HG03066 (cell line): ENCODE data around the gene WDR74.
A peak's percentile ranks its signal among the peaks of the same experiment; 100 is the strongest.
"Not testable (repeated sequence)": the region's sequence is repeated elsewhere in the genome, so short reads cannot be mapped to it uniquely, and the experiment has no call there.

Experiments
- ATAC-seq: cut with Tn5 transposase; IDR thresholded peaks from one replicate; pipeline ENCODE4 v1.9.1; 2021; ENCODE audit warnings: low read depth; ENCODE audit not compliant: unreplicated experiment

The WDR74 gene

GRCh38 chr11:62842171-62842741 is 2.9 kb upstream of the WDR74 start:
- ATAC-seq, result no peak

- peak; percentile 49 for ATAC-seq
Measured at GRCh38 chr11:62841361-62842170, 2.2 kb upstream of the WDR74 start.

DNA sequence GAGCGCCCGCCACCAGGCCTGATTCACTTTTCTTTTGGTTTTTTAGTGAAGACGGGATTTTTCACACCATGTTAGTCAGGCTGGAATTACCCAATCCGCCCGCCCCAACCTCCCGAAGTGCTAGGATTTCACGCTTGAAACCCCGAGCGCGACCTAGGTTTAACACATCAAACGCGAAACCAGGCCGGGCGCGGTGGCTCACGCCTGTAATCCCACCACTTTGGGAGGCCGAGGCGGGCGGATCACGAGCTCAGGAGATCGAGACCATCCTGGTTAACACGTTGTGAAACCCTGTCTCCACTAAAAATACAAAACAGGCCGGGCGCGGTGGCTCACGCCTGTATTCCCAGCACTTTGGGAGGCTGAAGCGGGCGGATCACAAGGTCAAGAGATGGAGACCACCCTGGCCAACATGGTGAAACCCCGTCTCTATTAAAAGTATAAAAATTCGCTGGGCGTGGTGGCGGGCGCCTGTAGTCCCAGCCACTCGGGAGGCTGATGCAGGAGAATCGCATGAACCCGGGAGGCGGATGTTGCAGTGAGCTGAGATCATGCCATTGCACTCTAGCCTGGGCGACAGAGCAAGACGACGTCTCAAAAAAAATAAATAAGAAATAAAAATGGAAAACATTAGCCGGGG is 1.5 kb upstream of the WDR74 start:
- ATAC-seq, result not testable (repeated sequence)

DNA sequence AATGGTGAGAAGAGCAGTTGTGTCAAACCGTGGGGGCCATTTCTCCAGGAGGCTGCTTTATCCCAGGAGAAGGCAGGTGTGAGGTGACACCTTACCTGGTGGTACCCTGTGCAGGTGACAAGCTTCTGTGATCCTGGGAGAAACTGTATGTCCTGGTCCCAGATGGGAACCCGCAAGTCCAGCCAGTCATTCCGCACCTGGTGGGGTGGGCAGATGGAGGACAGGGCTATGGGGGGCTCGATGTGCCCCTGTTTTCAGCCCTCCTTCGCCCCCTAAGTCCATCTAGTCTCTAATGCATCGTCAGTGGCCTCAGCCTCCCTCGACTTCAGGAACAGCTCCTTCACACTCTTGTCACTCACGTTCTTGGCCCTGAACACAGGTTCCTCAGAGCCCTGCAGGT is 4.1 kb downstream of the WDR74 start:
- ATAC-seq, result no peak

GRCh38 chr11:62832336-62833234 is 6.8 kb downstream of the WDR74 start, which contains the start of gene TEX54:
TSS of gene TEX54 (minus strand) at chr11:62832841.
- peak; percentile 8 for ATAC-seq

DNA sequence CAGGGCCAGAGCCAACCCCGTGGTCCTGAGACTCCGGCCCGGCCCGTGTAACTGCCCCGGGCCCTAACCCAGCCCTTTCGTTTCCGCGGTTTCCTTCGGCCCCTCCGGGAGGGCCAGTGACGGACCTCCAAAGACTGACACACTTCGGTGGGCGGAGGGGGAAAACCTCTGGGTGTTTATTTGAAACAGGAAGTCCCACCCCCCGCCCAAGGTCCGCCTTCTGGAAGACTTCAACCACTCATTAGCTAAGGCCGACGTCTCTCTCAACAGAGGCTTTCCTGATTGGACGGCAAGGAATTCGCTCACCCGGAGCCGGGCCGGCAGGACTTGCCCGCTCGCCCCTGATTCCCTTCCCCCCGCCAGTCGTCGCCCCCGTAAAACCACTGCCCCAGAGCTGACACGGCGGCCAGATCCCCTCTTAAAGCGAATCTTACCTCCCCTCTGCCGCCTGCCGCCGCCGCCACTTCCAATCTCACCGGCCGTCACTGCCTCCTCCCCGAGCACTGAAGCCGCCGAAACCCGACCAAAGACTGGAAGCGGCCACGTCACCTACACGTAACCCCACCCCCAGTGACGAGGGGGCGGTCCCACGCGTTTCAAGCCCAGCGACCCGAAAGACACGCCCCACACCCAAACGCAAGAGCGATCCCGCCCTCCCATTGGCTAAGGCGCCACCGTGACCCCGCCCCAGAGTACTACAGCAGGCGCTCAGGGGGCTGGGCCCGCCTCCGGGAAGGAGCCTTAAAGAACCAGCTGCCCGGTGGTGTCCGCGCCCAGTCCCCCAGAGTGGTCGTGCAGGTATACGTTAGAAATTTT is 7.7 kb downstream of the WDR74 start, which contains the start of gene STX5:
TSS of gene STX5 (minus strand) at position 532 of the 816 bp plus-strand sequence. CDS start 808 bp downstream, outside the sequence.
- peak; percentile 80 for ATAC-seq

DNA sequence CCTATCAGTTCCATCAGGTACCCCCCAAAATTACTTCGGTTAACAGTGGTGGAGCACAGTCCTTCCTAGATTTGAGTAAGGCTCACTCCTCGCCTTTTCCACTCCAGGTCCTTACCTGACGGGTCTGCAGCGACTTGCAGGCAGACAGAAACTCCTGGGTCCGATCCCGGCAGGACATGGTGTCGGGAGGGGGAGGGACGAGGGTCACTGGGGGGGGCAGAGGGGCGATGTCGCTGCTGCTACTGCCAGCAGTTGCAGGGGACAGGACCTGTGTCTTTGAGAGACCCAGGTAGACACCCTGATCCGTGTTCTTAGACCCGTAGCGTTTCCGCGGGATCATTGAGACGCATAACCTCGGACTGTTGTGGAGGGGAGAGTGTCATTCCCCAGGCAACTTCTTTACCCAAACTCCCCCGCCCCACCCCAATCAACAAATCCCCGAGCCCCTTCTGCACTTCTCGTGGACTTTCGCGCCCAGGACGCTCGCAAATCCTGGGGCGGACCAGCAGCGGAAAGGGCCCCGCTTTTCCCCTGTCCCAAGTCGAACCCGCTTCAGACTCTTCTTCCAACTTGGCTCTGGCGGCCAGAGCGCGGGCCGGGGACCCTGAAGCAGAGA is 8.4 kb downstream of the WDR74 start:
- ATAC-seq, result no peak

DNA sequence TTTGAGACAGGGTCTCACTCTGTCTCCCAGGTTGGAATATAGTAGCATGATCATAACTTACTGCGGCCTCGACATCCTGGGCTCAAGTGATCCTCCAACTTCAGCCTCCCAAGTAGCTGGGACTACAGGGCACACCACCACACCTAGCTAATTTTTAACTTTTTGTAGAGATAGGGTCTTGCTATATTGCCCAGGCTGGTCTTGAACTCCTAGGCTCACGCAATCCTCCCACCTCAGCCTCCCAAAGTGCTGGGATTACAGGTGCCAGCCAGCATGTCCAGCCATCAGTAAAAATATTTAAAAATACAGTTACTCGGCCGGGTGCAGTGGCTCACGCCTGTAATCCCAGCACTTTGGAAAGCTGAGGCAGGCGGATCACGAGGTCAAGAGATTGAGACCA is 11.3 kb downstream of the WDR74 start:
- not testable (repeated sequence) for ATAC-seq

DNA sequence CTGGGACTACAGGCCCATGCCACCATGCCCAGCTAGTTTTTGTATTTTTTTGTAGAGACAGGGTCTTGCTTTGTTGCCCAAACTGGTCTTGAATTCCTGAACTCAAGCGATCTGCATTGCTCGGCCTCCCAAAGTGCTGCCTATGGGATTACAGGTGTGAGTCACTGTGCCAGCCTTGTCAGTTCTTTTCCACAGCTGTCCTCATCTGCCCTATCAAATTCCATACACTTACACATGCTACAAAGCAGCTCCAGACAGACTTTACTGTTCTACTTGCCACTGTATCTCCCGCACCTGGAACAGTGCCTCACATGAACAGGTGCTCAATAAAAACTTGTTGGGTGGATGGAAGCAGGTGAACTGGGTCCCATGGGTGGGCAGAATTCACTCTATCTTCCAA is 15.7 kb downstream of the WDR74 start:
- ATAC-seq, result no peak

DNA sequence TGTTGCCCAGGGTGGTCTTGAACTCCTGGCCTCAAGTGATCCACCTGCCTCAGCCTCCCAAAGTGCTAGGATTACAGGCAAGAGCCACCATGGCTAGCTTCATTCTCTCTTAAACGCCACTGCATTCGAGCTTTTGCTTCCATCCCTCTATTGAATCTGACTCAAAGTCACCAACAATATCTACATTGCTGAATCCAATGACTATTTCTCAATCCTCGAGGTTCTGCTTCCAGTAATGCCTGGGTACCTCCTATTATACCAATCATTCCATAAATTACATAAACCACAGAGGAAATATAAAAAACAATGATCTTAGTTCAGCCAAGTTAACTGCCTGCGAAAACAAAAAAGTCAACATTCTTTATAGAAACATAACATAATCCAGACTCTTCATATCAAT is 22.3 kb downstream of the WDR74 start:
- no peak for ATAC-seq

- no peak for ATAC-seq
Measured at GRCh38 chr11:62816557-62816956, 22.8 kb downstream of the WDR74 start.

DNA sequence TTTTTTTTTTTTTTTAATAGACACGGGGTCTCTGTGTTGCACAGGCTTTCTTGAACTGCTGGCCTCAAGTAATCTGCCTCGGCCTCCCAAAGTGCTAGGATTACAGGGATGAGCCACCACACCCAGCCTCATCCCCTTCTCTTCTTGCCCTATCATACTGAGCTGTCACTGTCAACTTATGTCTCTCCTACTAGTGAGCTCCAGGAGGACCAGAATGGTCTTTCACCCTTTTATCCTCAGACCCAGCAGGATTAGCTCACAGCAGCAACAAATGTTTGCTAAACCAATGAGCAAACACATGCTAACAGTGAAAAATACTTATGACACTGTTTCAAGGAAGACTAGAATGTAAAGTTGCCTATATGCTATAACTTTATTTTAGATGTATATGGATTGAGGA is 27.7 kb downstream of the WDR74 start:
- no peak for ATAC-seq

DNA sequence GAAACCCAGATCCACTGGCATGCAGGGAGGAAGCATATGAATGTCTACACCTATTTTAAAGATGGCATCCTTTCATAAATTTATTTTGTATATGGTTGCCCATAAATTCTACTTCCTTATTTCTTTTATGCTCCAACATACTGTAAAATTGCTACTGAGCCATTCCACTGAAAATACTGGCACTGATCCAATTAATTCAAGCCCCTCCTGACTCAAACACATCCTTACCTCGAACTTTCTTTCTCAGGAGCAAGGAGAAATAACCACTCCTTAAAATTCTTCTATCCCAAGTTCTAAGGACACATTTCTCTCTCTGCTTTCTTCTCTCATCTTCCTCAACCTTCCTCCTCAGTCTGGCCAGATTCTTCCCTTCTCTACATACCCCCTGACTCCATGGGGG is 28.6 kb downstream of the WDR74 start:
- no peak for ATAC-seq

DNA sequence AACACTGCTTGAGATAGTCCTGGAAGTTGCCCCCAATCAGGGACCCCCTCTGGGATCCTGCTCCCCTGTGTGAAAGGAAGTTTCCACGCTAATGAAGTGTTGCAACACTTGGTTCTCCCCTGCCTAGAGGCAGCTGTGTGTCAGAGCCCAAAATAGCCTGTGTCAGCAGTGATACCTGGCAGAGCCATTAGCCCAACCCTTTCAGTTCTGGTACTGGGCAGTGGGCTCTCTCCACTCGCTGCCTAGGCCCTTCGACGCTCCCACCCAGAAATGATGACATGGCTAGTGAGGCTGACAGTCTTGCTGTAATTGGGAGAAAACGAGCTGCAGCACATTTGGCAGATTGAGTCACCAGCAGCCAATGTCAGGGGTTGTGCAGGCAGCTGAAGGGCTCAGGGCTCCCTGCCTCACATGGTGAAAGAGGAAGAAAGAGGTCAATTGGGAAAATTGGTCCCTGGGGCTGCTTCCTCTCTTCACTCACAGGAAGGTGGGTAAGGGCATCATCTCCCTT is 32.7 kb downstream of the WDR74 start:
- ATAC-seq, result no peak

DNA sequence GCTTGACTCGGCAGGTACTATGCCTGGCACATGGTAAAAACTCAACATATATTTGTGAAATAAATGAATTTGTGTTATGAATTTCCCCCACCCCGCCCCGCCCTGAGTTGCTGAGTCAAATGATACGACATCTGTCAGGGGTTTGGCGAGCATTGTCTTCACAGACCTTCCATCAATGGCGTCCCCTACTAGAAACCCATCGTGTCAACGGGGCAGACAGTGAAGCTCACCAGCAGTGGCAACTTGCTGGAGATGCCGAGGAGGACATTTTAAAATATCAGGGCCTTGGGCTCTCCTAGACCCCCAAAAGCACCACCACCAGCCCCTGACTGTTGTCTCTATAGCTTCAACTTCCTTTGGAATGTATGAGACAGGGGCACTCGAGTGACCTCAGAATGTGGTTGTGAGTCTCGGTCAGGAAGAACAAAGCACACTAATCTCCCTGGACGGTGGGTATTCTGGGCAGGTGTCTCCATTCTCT is 33.4 kb downstream of the WDR74 start:
- ATAC-seq, result no peak

DNA sequence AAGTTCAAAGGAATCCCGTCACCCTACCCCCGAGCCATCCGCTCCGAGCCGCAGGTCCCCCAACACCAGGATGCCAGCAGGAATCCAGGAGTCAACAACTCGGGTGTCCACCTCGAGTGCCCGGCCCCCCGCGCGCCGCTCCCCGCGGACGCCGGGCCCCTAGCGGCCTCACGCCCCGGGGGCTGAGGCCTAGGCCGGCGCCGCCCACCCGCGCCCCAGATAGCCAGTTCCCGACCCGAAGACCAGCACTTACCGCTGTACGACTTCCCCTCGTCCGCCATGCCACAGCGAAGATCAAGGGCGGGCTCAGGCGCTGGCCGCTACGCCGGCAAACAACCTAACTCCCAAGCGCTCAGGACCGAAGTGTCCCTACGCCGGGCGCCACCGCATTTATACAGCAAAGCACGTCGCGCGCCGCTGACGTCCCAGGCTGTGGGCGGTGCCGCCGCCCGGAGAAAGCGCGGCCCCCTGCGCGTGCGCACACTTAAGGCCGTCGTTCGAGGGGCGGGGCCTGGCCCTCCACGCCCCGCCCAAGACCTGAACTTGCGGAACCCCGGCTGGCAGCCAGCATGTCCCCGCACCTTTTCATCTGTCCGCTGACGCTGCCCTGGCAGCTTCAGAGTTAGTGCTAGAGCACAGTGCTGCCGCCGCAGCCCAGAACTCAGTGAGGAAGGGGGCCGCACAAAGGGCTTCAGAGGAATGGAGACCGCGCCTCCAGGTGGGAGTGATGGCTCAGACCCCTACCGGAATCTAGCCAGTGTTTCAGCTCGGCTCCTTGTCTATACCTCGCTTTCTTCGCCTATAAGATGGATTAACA is 34.1 kb downstream of the WDR74 start, which contains the start of gene NXF1:
TSS of gene NXF1 (minus strand) at position 365 of the 817 bp plus-strand sequence. CDS start at position 281, 84 bp downstream.
- ATAC-seq, result peak; percentile 68

GRCh38 chr11:62804310-62805075 is 34.9 kb downstream of the WDR74 start:
- peak; percentile 16 for ATAC-seq
